ENCODE results near the gene CEACAM18. TPM values are rescaled to one million over a fixed set of nuclear protein-coding genes. Genes with fewer than 3 reads are reported as not detected.

The CEACAM18 gene
- total and polyA plus RNA-seq, 2 of the 8 experiments (the other 6 are each of a cell fraction or from before 2014, with no cell fraction given): not detected

- 64% methylated on average over 1 of the region's 1 CpG; no CpG with 5 or more reads in 1 of the 2 experiments for WGBS, 2 experiments (ENCODE audit: extremely low coverage in 1 of 2, insufficient coverage in 1 of 2, insufficient read length in 1 of 2, insufficient replicate concordance in 2 of 2, low coverage in 1 of 2, low lambda C conversion rate in 2 of 2, missing lambda C conversion rate in 1 of 2)
- POLR2A ChIA-PET (ENCODE audit: partially characterized antibody): no interaction called here
- no peaks in the 10 kb centered on the region for H3K27me3 ChIP-seq (replicated peaks in 1 of 4; ENCODE audit: control insufficient read depth in 3 of 4, extremely low read depth in 1 of 4, insufficient read depth in 3 of 4, low read length in 3 of 4)
Measured at GRCh38 chr19:51535535-51535934, 57.2 kb downstream of the CEACAM18 start.

More at GRCh38 chr19:51535535-51535934, 57.2 kb downstream of the CEACAM18 start:
- Histone ChIP-seq H3K23ac (ENCODE audit: insufficient read length) (no peak overlapping the region), H2BK12ac (ENCODE audit: low read depth, low read length) (no peak overlapping the region), H2BK20ac (ENCODE audit: low read length) (no peak overlapping the region), H3K4me1 (replicated peaks in 1 of 4; ENCODE audit: control insufficient read depth in 3 of 4, insufficient read depth in 4 of 4, low read length in 3 of 4) (peaks cover 0 to 5% (median 0%) of the 10 kb centered on the region in 4 experiments; a peak in 1 of 7 replicates), H2BK5ac (ENCODE audit: low read depth, low read length) (no peak overlapping the region), H4K20me1 (replicated peaks in 1 of 2; ENCODE audit: control insufficient read depth in 1 of 2, insufficient read depth in 2 of 2, low read length in 2 of 2) (no peaks in the 10 kb centered on the region), H3K18ac (ENCODE audit: extremely low read depth, low read length) (no peak overlapping the region), H4K91ac (replicated peaks; ENCODE audit: insufficient read length, low read length) (no peak overlapping the region), H2AK5ac (ENCODE audit: low read depth, low read length) (no peak overlapping the region), H3K79me1 (ENCODE audit: low read depth, low read length) (no peaks in the 10 kb centered on the region), H3K4ac (replicated peaks; ENCODE audit: insufficient read length, low read depth, low read length) (no peak overlapping the region), H2AFZ (ENCODE audit: low read length) (no peak overlapping the region), H4K8ac (ENCODE audit: extremely low read depth, insufficient read depth, low read length) (no peak overlapping the region), H3K23me2 (ENCODE audit: low read depth, low read length) (no peaks in the 10 kb centered on the region), H3K56ac (replicated peaks; ENCODE audit: insufficient read length, low read depth, low read length) (no peak overlapping the region), H2BK15ac (ENCODE audit: low read length) (no peak overlapping the region), H3K4me3 (ENCODE audit: extremely low read depth in 1 of 4, insufficient read depth in 2 of 4, low read depth in 3 of 4, low read length in 4 of 4) (no peak overlapping the region), H3K14ac (ENCODE audit: insufficient read length) (no peak overlapping the region), H4K5ac (ENCODE audit: insufficient read length, low read depth, low read length) (no peak overlapping the region), H3K79me2 (ENCODE audit: control insufficient read depth in 1 of 2, insufficient read depth in 2 of 2, low read length in 2 of 2) (no peaks in the 10 kb centered on the region), H3K36me3 (ENCODE audit: control insufficient read depth in 2 of 4, insufficient read depth in 4 of 4, low read length in 3 of 4) (no peaks in the 10 kb centered on the region), H3K4me2 (ENCODE audit: insufficient read depth in 1 of 2, low read depth in 2 of 2, low read length in 2 of 2) (no peak overlapping the region), H3K9me3 (ENCODE audit: insufficient read depth in 2 of 2, low read depth in 1 of 2, low read length in 1 of 2) (peaks cover 37 to 48% of the 10 kb centered on the region in 2 experiments), H3K9ac (replicated peaks in 1 of 4; ENCODE audit: extremely low read depth in 1 of 4, low read depth in 3 of 4, low read length in 3 of 4) (no peak overlapping the region), H2BK120ac (replicated peaks; ENCODE audit: low read depth, low read length) (no peak overlapping the region), H3K27ac (ENCODE audit: low read depth, low read length) (no peak overlapping the region)
- no peak for DNase-seq (ENCODE audit: low read depth in 1 of 2, low spot score in 2 of 2)
- no peak for FAIRE-seq
- CTCF ChIA-PET (ENCODE audit: partially characterized antibody): no interaction called here
- TF ChIP-seq SP4 (IDR thresholded peaks at IDR 0.05; ENCODE audit: low read length) (no peak), BCL11A (IDR thresholded peaks at IDR 0.05; ENCODE audit: low read depth in 2 of 2, low read length in 2 of 2) (no peak), SAP30 (IDR thresholded peaks at IDR 0.05; ENCODE audit: insufficient read depth, insufficient replicate concordance, low read length) (no peak), ASH2L (IDR thresholded peaks at IDR 0.05; ENCODE audit: low read length) (no peak), CTBP2 (IDR thresholded peaks at IDR 0.05; ENCODE audit: borderline replicate concordance, insufficient read depth, insufficient read length, low read length) (no peak)
- TF ChIP-seq, protein P1, sequence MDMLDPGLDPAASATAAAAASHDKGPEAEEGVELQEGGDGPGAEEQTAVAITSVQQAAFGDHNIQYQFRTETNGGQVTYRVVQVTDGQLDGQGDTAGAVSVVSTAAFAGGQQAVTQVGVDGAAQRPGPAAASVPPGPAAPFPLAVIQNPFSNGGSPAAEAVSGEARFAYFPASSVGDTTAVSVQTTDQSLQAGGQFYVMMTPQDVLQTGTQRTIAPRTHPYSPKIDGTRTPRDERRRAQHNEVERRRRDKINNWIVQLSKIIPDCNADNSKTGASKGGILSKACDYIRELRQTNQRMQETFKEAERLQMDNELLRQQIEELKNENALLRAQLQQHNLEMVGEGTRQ (IDR thresholded peaks at IDR 0.05; ENCODE audit: low read length): no peak

Measured in H1 (cell line).